Erythroblast (primary cell): ENCODE measurements around the gene CEP126.

ENCODE experiments used
- GATA1 ChIP-seq: IDR thresholded peaks from 2 replicates; pipeline ENCODE4 v1.6.1; 2011; ENCODE audit warnings: low read depth, mild to moderate bottlenecking, control low read depth, low read length, moderate library complexity
- POLR2A ChIP-seq: IDR thresholded peaks from 2 replicates; pipeline ENCODE4 v1.6.1; 2011; ENCODE audit warnings: mild to moderate bottlenecking, low read length

GRCh38 chr11:102026959-102027358 lies 112.1 kb downstream of the CEP126 start:
- TF ChIP-seq POLR2A (no peak), GATA1 (no peak)
